SU-DHL-6 (cell line): ENCODE results near the gene PLA2G4A.

Source experiments
- EZH2phosphoT487 ChIP-seq: fragments of 200-600 bp; sonication (generic), shearing (Covaris generic); conservative IDR thresholded peaks from 2 replicates; pipeline ENCODE4 v1.6.1; 2018; ENCODE audit warnings: mild to moderate bottlenecking, antibody characterized with exemption, low read length, moderate library complexity, mixed read lengths
- TF ChIP-seq, protein P1 (sequence below): fragments of 200-600 bp; sonication (generic); IDR thresholded peaks from one replicate; pipeline ENCODE4 v1.5.1; 2017; ENCODE audit warnings: antibody characterized with exemption, mild to moderate bottlenecking, low read length, moderate library complexity; ENCODE audit not compliant: insufficient read depth, poor library complexity, severe bottlenecking

DNA sequence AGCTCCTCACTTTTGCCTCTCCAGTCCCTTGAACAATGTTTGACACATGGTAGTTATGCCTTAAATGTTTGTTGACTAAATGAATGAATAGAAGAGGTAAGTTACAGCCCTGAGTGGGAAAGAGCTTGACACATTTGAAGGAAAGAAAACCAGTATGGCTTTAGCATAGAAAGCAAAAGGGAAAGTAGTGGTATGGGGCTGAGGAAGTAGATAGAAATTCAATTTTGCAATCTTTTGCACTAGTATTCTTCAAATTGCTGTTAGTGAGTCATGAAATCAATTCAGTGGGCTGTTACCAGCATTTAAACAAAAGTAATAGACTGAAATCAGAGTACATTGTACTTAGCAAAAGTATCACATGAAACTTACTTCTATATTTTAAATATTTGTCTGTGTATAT lies 21.1 kb downstream of the PLA2G4A start:
- TF ChIP-seq, protein P1, sequence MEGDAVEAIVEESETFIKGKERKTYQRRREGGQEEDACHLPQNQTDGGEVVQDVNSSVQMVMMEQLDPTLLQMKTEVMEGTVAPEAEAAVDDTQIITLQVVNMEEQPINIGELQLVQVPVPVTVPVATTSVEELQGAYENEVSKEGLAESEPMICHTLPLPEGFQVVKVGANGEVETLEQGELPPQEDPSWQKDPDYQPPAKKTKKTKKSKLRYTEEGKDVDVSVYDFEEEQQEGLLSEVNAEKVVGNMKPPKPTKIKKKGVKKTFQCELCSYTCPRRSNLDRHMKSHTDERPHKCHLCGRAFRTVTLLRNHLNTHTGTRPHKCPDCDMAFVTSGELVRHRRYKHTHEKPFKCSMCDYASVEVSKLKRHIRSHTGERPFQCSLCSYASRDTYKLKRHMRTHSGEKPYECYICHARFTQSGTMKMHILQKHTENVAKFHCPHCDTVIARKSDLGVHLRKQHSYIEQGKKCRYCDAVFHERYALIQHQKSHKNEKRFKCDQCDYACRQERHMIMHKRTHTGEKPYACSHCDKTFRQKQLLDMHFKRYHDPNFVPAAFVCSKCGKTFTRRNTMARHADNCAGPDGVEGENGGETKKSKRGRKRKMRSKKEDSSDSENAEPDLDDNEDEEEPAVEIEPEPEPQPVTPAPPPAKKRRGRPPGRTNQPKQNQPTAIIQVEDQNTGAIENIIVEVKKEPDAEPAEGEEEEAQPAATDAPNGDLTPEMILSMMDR: no peak
- TF ChIP-seq EZH2phosphoT487: no peak
